Inflammatory macrophage (primary cell): ENCODE results near the gene KRT7.

ENCODE experiments used
- DNase-seq, 2 donors: peaks; one replicate each; pipeline ENCODE4 v3.0.0-alpha.2; 2020 to 2022

KRT7 gene

DNA sequence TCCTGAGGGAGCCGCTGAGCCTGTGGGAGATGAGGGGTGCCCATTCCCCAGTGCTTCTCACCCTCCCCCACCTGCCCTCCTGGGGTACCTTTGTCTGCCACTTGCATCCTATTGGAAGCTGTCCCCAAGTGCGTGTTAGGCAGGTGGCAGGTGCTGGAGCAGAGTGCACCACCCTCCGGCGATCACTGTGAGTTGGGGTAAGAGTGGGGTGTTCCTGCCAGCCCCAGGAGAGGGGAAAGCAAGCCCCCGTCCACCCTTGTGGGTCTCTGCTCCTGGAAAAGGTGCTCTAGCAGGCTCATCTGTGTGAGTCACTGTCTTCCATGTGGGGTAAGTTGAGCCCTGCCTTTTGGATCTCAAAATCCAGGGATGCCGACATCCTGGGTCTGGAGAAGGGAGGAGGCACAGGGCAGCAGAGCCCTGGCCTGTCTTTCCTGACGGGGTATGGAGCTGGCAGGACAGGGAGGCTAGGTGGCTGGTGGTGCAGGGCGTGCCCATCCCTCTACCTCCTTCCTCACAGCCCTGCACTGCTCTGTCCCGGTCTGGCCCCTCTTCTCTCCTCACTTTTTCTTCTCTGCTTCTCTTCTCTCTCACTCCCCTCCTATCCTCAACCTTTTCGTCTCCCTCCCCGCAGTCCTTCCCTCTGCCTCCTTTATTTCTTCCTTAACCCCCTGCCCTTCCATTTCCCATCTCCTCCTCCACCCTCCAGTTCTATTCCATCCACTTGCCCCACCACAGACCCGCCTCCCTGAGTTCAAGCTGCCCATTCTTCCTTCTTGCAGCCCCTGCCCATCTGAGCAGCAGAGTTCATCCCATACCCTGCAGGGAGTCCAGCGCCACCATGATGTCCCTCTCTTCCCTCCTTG, 20.1 kb upstream of the KRT7 start:
- no peak for DNase-seq

DNA sequence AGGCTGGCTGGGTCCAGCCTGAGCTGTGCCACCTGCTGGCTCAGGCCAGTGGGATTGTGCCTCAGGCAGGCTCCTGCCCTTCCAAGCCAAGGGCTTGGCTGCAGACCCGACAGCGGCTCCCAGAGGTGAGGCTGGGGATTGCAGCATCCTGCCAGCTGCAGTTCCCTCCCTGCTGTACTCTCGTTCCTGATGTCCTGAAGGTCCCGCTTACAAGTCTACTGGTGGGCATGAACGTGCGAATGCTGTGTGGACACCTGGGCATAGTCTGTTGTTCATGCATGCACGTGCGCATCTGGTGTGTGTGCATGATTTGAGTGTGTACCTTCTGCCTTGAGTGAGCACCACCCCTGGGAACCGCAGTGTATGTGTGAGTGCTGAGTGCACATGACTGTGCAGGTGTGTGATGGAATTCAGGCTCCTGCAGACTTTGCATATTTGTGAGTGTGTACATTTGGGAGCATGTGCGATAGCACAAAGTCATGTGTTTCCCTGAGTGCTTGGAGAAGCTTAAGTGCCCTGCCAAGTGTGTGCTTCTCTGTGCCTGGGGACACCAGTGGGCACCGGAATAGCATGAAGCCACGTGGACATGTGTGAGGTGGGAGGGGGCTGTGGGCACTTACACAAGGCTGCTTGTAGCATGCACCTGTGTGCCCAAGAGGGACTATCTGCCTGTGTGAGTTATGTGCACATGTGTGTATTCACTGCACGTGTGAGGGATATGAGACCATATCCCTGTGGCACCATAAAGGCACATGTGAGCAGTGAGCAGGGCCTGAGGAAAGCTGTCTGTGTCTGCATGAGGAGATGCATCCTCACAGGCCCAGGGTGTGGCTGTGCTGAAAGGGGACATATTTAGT, 19.3 kb upstream of the KRT7 start:
- DNase-seq = peak; percentile 87 to 89

DNA sequence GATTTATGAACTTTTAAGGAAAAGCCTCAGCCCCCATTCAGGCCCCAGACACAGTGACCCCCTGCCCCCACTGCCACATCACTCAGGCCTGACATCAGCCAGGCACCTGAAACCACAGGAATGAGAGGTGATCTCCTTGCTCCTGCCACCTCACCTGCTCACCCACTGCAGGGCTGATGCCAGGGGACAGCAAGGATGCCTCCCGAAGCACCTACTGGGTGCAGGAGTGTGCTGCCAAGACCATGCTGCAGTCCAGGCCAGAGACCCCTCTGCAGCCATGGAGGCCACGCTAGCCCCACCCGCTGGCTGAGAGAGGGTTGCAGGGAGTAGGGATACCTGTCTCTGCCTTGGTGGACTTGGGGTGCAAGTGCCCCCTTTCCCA, 18.6 kb upstream of the KRT7 start:
- DNase-seq = no peak

DNA sequence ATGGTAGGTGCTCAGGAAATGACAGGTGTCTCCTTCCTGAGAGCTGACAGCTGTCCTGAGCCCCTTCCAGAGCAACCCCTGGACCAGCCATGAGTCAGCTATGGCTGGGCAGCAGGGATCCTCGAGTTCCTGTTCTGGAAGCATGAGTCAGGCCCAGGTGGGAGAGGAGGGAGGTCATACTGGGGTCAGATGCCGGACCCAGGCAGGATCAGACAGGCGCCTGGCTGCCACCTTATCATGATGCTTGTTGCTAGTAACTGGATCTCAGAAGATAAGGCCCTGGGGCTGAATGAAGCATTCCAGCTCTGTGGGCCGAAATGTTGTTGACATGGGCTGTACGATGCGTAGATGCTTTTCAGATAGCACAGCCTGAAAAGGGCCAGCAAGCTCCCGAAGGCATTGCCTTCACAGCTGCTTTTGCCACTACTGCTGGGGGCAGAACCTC, 17.4 kb upstream of the KRT7 start:
- DNase-seq = peak in 1 of 2 donors; percentile 47

DNA sequence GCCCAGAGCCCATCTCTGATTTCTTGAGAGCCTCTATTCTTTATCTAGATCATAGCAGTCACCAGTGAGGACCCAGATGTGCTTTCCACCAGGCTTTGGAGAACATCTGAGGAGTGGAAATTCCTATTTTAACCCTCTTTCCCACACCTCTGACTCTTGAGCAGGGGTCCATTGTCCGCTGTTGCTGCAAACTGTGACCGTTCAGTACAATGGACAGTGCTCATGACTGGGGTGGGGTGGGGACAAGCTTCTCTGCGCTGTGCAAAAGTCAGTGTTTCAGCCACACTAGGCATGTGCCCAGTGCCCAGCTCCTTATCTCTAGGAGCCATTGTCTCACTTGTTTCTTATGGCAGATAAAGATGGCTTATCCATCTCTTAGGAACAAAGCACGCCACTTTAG, 16.9 kb upstream of the KRT7 start:
- DNase-seq = no peak

DNA sequence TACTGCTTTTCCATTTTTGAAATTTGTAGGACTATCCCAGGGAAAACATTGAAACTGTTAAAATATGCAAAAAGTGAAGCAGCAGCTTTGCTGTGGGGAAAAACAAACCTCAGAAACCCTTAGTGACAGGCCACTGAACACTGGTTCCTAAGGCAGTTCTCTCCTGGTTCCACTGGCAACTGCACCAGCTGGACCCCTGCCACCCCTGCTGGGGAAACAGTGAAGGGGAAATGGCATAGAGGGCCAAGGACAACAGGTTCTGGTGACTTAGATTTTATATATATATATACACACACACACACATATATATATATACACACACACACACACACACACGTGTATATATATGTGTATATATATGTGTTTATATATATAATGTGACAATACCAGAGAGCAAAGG, 16.2 kb upstream of the KRT7 start:
- no peak for DNase-seq

DNA sequence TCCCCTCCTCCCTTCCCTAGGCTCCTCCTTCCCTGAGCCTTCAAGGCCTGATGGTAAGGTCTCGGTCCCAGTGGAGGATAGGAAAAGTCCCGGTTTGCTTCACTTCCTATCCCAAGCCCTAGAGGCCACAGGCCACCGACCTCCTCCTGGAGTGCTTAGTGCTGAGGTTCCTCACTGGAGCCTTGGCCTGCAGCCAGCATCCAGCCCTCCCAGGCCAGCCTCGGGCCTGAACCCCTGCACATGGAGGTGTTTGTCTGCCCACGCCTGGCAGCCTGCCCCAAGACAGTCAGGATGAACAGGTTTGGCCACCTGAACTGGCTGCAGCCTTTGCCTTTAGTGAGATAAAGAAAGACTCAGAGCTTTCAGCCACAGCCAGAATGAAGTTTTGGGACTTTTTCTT, 15.8 kb upstream of the KRT7 start:
- DNase-seq = peak in 1 of 2 donors; percentile 32

DNA sequence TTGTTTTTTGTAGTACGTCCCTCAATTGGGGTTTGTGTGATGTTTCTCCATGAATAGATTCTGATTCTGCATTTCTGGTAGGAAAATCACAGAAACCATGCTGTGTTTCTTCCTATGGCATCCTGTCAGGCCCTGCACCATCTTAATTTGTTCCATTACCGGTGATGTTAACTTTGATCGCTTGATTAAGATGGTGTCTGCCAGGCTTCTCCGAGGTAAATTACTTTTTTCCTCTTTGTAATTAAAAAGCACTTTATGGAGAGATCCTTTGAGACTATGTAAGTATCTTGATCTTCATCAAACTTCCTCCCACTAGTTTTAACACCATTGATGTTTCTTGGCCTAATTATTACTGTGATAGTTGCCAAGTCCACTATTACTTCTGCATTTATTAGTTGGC, 15.0 kb upstream of the KRT7 start:
- no peak for DNase-seq

DNA sequence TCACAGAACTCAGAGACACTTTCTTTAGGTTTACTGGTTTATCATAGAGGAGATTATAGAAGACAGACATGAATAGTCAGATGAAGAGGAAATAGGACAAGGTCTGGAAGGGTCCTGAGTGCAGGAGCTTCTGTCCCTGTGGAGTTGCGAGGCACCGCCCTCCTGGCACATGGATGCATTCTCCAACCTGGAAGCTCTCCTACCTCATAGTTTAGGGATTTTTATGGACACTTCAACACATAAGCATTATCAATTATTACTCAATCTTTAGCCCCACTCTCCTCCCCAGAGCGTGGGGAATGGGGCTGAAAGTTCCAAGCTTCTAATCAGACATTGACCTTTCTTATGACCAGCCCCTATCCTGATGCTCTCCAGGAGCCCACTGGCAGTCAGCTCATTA, 12.6 kb upstream of the KRT7 start:
- no peak for DNase-seq

DNA sequence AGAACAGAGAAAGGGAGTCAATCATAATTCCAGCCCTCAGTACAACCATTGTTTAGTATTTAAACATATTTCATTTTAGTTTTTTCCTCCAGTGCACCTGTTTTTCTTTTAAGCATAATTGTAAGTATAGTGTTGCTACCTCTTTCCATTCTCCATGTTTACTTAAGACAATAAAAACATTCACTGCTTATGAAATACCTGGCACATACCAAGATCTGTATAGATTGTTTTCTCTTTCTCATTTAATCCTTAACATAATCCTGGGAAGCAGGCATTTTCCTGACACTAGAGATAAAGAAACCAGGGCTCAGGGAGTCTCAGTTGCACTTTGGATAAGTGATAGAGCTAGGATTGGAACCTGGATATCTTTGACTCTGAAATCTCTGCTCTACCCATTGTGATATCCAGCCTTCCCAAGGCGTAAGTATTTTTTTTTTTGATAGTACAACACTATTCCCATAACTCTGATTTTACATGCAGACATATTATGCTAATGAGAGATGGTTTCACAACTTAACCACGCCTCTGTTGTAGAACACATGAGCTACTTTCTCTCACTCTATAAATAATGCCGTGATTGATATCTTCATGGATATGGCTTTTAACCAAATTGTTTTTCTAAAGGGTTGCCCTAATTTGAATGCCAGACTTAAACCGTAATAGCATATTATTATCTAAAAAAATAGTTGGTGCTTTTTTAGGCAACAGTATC, 11.8 kb upstream of the KRT7 start:
- no peak for DNase-seq

DNA sequence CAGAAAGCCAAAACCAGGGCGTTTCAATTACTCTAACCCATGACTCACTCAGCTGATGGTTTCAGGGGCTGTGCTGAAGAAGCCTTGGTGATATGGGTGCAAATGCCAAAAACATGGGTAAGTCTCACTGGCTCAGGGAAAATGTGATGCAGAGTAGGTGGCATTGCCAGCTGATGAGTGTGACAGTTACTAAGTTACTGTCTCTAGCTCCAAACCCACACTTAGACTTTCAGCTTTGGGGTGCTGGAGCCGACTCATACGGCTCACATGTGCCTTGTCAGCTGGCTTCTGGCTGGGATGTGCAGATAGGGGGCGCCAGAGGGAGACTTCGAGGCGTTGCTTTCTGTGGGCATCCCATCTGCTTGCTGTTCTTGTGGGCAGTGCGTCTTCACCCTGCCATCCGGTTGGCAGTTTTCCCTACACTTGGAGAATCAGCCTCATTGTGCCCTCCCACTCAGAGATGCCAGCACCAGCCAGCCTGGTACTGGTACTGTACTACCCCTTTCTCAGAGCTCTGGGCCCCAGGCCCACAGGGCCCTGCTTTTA, 11.1 kb upstream of the KRT7 start:
- DNase-seq = peak; percentile 70 to 85

DNA sequence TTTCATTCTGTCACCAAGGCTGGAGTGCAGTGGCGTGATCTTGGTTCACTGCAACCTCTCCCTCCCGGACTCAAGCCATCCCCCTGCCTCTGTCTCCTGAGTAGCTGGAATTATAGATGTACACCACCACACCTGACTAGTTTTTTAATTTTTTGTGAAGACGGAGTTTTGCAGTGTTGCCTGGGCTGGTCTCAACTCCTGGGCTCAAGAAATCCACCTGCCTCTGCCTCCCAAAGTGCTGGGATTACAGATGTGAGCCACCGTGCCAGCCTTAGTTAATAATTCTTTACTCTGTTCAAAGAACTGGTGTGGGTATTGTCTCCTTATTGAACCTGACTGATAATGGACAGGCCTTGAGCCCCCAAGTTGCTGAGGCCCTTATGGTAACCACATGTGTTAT, 10.4 kb upstream of the KRT7 start:
- no peak for DNase-seq

DNA sequence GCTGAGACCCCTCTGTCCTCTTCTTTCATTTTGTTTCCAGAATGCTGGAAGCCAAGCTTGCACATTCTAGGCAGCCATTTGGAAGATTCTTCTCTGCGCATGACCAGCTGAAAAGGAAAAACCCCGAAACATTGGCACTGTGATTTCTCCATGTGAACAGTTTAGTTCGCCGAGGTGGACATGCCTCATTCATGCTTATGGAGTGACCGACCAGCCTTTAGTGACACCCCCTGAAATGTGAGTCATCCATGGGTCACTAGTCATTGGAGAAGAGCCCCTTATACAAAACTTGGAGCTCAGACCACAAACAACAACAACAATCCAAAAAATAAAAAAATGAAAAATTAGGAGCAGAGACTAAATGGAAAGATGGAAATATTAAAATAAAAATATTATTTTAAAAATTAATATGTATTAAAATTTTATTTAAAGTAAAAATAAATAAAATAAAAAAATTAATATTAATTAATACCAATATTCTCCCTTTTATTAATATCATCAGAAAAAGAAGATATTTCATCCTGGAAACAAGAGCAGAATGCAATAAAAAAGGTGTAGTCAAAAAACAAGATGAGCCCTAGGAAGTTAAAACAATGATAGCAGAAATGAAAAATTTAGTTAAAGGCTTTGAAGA, 9.5 kb upstream of the KRT7 start:
- no peak for DNase-seq

DNA sequence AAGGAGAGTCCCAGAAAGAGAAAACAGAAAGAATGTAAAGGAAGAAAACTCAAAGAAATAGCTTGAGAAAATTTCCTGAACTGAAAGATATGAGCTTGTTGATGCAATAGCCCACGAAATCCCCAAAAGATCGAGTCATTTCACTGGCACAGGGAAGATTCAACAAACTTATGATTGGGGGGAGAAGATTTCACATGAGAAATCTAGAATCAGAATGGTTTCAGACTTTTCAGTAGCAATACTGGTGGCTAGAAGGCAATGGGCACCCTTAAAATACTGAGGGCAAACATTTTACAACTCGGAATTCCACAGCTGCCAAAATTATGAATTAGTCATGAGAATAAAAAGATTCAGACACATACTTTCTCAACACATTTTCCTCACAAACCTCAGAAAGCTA, 8.9 kb upstream of the KRT7 start:
- DNase-seq = no peak

DNA sequence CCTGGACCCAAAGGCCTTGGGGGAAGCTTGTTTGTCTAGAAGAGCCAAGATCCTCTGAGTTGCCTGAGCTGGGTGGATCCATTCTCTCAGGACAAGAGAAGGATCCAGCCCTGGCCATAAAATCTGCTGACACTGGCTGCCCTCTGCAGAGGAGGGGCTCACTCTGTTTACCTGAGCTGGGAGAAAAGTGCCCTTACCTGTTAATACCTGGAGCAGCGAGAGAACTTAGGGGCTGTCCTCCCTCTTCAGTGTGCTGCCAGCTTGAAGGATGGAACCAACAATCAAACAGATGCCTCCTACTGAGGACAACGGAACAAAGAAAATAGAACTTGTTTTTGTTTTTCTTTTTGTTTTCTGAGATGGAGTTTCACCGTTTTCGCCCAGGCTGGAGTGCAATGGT, 7.3 kb upstream of the KRT7 start:
- no peak for DNase-seq

DNA sequence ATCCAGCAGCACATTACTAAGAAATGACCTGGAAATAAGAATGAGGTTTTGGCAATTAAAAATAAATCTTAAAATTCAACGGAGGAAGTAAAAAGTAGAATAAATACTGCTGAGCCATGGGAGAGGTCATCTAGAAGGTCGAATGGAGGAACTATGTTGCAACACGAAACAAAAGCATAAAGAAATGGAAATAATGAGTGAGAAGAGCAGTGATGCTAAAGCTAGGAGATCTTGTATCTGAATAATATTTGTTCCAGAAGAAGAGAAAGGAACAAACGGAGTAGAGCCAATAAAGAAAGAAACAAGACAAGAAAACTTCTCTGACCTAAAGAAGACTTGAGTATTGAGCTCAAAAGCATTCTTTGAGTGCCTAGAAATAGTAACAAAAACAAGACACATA, 6.6 kb upstream of the KRT7 start:
- no peak for DNase-seq

DNA sequence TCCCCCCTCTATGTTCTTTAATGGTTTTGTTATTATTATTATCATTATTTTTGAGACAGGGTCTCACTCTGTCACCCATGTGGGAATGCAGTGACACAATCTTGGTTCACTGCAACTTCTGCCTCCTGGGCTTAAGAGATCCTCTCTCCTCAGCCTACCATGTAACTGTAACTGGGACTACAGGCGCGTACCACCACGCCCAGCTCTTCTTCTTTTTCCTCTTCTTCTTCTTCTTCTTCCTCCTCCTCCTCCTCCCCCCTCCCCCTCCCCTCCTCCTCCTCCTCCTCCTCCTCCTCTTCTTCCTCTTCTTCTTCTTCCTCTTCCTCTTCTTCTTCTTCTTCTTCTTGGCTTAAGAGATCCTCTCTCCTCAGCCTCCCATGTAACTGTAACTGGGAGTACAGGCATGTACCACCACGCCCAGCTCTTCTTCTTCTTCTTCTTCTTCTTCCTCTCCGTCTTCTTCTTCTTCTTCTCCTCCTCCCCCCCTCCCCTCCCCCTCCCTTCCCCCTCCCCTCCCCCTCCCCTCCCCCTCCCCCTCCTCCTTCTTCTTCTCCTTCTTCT, 5.4 kb upstream of the KRT7 start:
- peak in 1 of 2 donors; percentile 32 for DNase-seq

DNA sequence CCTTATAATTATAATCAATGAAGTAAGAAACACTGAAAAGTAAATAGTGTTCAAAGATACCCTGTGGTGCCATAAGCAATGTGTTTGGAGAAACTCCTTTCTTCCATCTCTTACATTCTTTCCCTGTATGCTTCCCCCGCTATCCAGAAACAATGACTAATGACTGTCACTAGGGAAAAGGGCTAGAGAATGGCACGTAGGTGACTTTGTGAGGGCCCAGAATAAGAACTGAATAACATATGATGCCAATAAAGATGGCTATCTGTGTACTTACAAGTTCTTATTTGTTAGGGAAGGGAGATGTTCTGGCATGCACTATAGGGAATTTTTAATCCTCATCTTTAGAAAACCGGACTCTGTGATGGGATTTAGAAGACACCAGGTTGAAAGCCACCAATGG, 4.7 kb upstream of the KRT7 start:
- DNase-seq = no peak

DNA sequence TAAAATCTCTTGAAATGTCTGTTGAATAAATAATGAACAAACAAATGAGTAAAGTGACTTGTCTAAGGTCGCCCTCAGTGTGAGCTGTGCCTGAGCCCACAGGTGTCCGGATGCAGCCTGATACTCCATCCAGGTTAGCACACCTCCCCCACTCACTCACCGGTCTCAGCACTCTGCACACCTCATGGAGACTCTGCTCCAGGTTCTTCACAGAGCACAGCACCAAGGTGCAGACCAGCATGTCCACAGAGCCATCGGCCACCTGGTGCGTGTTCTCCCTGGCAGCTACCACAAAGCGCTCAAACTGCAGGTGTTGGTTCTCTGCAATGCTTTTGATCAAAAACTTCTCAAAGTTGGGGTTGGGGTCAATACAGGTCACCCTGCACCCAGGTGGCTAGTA, 4.1 kb upstream of the KRT7 start:
- no peak for DNase-seq

DNA sequence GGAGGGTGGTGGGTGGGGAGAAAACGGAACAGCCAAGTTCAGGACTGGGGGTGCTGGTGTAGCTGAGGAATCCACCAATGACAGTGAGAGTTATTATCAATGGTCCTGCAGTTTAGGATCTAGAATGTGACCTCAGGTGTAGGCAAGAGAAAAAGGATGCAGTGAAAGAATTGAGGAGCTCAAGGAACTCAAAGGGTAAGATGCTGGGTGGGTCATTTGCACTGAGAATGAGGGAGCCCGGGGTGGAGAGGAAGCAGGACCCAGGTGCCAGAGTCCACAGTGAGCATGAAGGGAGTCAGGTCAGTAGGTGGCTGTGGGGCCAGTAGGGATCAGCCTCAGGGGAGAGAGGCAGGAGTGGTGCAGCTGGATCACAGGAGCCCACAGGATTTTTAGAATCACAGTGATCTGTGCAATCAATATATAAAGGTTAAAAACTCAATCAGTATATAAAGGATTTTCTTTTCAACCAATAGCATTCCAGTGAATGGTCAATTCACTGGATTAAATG, 3.2 kb upstream of the KRT7 start:
- DNase-seq = no peak

DNA sequence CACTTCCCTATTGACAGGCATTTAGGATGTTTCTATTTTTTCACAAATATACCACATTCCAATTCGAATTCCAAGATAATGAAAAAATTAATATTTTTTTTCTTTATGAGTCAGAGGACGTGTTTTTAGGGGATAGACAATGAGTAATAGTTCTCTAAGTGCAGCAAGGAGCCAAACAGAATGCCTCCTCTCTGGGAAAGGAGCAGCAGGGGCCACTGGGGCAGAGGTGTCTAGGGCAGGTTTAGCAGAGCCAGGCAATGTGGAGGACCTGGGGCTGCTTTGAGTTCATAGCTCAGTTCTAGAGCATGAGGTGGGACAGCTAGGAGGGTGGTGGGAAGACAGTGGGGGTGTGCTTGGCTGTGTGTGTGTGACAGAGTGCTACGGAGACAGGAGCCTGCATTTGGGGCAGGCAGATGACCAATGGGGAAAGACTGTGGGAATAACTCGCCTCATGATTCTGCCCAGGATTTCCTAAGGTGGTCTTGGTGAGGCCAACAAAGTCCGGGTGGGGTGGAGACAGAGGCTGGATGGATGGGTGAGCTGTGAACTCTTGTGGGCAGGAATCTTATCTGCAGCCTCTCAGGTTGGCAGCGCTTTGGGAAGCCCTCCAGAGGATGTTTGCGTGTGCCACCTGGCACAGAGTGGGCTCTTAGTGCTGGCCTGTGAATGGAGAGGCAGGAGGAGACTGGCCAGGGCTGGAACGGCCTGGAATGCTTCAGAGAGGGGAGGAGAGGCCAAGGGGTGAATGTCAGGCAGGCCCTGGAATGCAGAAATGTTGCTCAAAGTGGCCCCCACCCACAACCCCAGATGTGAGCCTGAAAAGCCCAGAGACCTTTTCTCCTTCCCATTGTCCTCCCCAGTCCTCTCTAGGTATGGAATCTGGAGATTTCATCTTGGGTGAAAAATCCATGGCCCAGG, 2.4 kb upstream of the KRT7 start:
- DNase-seq = no peak
